HG02970 (cell line): ENCODE results near the gene DRC1.

Experiments used
- ATAC-seq: cut with Tn5 transposase; IDR thresholded peaks from one replicate; pipeline ENCODE4 v1.9.1; 2021; ENCODE audit warnings: mild to moderate bottlenecking, moderate library complexity, moderate number of reproducible peaks; ENCODE audit not compliant: unreplicated experiment, low FRiP score

The DRC1 gene

GRCh38 chr2:26475037-26475436 lies 73.3 kb downstream of the DRC1 start:
- no peak for ATAC-seq

GRCh38 chr2:26475832-26476501 lies 74.2 kb downstream of the DRC1 start:
- no peak for ATAC-seq

DNA sequence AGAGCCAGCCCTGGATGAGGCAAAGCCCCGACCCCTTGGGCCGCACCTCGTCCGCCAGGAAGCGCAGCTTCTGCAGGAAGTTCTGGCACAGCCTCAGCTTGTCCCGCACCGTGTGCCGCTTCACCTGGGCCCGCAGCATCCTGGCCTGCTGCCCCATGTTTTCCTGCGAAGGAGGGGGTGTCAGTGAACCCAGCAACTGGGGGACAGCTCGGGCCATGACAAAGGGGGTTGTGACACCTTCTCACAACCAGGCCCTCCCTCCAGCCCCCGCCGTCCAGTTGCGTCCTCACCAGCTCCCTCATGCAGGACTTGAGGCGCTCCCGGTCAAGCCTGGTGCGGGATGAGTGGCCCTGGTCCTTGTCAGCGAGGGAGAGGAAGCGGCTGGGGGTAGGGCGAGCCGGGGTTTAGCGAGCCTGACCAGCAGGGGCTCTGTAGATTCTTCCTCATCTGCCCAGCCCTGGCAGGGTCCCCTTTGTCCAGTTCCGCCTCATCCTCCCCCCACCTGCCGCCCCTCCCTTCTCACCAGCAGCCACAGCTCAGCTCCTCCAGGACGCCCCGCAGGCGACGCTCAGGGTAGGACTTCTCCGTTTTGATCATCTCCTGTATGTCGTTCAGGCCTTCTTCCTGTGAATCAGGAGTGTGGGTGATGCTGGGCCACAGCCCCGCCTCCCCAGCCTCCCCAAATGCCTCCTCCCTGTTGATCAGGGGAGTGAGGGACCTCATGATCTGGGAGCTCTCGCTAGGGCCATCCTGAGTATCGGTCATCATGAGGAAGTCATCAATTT lies 75.6 kb downstream of the DRC1 start:
- no peak for ATAC-seq

DNA sequence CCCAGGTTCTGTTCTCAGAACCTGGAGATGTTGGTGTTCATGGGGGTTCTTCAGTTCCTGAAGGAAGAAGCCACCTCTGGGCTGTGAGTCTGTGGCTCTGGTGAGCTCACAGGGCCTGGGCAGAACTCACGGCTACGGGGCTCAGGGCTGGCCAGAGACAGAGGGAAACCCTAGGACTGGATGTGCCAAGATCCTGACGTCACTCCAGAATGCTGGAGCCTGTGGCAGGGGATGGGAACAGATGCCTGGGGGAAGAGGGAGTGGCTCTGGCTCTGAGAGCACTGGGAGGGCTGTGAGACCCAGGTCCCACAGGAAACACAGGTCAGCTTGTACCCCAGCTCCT lies 76.2 kb downstream of the DRC1 start, which contains the start of gene OTOF:
Gene OTOF (minus strand): TSS at position 214 of the 343 bp plus-strand sequence.
- ATAC-seq, result no peak

DNA sequence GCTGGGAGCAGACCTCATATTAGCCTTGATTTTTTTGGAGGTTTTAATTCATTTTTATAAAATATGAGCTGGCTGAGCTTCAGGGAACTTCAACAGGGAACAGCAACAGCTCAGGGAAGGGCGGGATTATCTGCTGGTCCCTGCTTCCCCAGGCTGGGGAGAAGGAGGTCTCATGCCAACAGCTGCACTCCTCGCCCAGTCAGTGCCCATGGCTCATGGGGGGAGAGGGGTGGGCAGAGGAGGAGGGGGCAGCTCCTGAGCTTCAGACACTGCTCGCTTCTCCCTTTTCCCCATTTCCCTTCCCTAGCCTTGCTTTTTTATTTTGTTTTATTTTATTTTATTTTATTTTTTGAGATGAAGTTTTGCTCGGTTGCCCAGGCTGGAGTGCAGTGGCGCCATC lies 76.6 kb downstream of the DRC1 start:
- ATAC-seq, result no peak

DNA sequence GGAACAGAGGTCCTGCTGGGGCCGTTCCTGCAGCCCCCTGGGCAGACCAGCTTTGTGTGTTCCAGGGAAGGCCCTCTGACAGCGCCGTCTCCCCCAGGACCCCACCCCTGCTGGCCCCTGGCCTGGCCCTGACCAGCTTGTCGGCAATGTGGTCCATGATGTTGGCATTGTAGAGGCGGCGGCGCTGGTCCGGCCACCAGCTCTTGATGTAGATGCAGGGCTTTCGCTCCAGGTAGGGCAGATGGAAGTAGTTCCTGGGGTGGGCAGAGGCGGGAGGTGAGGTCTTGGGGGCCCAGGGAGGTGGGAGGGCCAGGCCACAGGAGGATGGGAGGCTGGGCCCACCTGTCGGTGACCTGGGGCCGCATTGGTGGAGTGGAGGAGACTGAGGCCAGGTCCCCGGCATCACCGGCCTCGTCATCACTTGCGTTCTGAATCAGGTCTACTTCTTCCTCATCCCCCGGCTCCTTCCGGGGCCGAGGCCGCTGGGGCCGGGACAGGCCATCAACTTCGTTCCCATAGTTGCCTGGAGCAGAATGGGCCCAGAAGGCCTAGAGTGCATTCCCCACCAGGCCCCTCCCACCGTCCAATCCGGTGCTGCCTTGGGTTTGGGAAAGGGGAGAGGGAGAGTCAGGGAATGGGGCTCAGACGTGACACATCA lies 77.5 kb downstream of the DRC1 start:
- no peak for ATAC-seq

DNA sequence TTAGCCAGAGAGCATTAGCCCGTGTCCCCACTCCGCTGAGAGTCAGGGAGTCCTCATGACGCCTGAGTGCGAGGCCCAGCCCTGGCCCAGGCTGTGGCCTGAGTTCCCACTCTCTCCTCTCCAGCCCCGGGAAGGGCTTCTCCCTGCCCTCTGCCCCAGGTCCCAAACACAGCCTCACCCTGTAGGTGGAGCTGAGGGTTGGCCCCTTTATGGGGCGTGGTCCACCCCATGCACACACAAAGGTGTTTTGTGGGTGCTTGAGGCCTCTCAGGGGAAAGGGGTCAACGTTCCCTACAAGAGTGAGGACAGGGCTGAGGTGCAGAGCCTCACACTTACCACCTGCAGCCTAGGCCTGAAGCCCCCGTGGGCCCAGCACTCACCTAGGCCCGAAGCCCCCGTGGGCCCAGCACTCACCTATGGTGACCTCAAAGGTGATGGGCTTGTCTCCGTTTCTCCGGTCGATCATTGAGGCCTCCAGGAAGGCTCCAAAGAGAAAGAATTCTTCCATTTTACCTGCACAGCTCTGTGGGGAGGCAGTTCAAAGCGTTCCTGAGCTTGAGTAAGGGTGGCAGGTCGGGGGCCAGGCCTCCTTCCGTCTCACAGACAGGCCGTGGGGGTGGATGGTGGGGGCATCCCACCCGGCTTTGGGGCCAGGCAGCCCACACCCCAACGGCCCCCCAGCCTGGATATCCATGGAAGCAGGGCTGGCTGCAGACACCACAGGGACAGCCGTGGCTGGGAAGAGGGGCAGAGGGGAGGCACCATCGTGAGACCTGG lies 78.3 kb downstream of the DRC1 start:
- ATAC-seq, result no peak

DNA sequence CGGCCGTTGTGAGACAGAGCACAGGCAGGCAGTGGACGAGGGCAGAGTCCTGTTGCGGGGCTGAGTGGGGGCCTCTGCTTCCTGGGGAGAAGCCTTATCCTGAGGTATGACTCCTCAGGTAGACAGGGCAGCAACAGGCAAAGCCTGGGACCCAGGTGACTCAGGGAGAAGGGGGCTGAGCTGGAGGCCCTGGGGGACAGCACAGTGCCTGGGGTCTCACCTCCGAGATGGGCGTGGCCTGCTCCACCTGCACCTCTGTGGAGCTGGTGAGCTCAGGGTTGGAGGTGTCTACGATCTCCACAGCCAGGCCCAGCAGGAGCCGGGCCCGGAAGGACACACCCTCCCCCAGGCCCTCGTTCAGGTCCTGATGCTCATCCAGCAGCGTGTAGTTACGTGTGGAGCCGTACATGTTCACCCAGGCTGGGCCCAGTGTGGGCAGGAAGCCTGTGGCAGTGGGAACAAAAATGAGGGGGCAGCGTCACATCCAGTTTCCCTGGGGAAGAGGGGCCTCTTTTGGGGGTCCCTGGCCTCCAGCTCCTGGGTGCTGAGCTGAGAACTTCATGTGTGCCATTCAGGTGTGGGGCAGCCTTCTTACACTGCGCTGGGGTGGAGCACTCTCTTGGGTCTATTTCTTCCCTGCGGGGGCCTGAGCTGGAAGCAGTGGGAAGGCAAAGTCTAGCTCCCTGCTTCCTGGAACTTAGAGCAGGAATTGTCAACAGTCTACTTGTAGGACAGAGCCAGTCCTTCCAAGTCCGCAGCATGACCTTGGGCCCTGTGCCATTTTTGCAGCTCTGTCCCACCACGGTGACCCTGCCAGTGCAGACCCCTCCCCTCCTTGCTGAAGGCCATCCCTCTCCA lies 79.1 kb downstream of the DRC1 start:
- no peak for ATAC-seq

DNA sequence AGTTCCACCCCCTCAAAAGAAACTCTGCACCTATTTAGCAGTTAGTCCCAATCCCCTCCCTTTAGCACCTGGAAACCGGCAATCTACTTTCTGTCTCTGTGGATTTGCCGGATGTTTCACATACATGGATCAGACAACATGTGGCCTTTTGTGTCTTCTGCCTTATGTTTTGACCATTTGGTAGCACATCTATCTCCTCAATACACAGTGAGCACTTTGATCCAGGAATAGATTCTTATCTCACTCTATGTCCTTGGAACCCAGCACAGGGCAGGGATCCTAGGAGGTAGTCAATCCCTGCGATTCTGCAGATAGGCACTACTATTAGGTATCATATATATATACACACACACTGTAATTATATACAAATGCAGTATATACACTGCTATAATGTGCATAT lies 80.0 kb downstream of the DRC1 start:
- ATAC-seq, result no peak

- no peak for ATAC-seq
Measured at GRCh38 chr2:26482211-26483026, 80.7 kb downstream of the DRC1 start.

- ATAC-seq, result no peak
Measured at GRCh38 chr2:26483027-26483326, 81.3 kb downstream of the DRC1 start.

DNA sequence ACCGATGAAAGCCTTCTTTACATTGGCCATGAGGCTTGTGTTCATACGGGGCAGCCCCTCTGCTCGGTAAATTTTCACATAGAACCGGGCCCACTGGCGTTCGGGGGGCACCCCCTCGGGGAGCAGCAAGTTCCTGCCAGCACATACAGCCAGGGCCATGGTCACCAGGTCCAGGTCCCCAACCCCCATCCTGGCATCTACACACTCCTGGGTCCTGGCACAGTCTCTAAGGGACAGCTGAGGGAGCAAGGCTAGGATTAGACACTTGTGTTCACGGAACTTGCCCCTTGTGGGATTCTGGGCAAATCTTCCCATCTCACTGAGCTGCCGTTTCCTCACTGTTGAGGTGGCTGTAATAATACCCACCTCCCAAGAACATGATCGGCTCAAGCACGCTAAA lies 81.8 kb downstream of the DRC1 start:
- ATAC-seq, result no peak

DNA sequence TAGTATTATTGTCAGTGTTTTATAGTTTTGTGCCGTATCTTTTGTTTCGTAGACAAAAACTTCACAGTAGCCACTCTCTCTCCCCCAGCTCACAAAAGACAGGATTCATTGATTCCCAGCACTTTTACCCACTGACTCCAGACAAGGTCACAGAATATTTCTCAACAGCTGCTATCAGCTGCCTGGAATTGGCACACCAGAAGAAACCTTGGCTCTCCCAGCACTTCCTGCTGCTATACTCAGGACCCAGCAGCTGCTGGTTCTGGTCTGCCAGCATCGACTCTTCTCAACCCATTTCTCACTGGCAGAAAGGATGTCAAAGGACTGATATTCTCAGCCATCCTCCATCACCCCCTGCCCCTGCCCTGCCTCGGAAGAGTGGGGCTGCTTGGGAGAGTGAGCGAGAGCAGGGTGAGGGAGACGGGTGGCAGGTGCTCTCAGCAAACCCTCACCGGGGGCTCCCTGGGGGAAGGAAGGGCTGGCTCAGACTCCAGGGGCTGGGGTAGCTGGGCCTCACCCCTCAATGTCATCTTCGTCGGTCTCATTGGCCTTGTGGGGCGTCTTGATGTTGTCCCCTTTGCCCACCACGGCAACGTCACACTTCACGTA lies 82.3 kb downstream of the DRC1 start:
- ATAC-seq, result no peak

- no peak for ATAC-seq
Measured at GRCh38 chr2:26484579-26484978, 82.9 kb downstream of the DRC1 start.

GRCh38 chr2:26485099-26485498 lies 83.4 kb downstream of the DRC1 start:
- no peak for ATAC-seq

DNA sequence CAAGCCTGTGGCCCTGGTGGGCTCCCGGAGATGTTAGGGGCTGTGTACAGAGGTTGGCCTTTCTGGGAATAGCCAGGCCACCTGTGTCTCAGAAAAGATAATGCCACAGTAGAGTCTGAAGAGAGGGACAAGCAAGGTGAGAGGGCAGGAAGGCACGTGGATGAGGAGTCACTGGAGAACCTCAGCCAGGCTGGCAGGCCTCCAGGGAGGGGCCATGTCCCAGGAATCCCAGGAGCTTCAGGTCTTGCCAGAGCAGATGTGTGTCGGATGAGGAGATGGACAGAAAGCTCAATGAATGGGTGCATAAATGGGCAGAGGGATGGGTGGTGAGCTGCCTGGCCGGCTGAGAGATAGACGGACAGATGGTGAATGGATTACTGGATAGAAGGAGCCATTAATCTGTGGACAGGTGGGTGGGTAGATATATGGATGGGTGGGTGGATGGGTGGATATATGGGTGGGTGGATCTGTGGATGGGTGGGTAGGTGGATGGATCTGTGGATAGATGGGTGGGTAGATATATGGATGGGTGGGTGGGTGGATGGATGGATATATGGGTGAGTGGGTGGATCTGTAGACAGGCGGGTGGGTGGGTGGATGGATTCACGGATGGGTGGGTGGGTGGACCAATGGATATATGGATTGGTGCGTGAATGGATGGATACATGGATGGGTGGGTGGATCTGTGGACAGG lies 84.2 kb downstream of the DRC1 start:
- ATAC-seq, result no peak

- no peak for ATAC-seq
Measured at GRCh38 chr2:26486789-26487188, 85.1 kb downstream of the DRC1 start.

DNA sequence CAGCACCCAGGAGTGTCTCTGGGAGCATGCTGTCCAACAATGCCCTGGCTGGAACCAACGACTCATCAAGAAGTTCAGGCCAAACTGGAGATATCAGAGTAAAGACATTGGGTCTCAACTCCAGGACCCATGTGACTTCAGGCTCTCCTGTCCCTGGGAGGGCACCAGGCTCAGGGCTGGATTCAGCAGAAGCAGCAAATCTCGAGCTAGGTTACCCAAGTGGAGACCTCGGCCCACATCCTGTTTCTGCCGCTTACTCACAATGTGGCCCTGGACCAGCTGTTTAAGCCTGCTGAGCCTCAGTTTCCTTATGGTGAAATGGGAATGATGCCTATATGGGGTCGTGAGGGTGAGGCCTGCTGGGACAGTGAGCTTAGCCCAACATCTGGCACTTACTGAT lies 85.5 kb downstream of the DRC1 start:
- ATAC-seq, result no peak
